GM19463 (cell line): Measurements from ENCODE around the gene PMVK.
"Not testable (repeated sequence)": the region's sequence is repeated elsewhere in the genome, so short reads cannot be mapped to it uniquely, and the experiment has no call there.

Experiments used
- ATAC-seq: cut with Tn5 transposase; IDR thresholded peaks from one replicate; pipeline ENCODE4 v1.9.1; 2021; ENCODE audit warnings: mild to moderate bottlenecking, moderate library complexity; ENCODE audit not compliant: unreplicated experiment

Gene PMVK

DNA sequence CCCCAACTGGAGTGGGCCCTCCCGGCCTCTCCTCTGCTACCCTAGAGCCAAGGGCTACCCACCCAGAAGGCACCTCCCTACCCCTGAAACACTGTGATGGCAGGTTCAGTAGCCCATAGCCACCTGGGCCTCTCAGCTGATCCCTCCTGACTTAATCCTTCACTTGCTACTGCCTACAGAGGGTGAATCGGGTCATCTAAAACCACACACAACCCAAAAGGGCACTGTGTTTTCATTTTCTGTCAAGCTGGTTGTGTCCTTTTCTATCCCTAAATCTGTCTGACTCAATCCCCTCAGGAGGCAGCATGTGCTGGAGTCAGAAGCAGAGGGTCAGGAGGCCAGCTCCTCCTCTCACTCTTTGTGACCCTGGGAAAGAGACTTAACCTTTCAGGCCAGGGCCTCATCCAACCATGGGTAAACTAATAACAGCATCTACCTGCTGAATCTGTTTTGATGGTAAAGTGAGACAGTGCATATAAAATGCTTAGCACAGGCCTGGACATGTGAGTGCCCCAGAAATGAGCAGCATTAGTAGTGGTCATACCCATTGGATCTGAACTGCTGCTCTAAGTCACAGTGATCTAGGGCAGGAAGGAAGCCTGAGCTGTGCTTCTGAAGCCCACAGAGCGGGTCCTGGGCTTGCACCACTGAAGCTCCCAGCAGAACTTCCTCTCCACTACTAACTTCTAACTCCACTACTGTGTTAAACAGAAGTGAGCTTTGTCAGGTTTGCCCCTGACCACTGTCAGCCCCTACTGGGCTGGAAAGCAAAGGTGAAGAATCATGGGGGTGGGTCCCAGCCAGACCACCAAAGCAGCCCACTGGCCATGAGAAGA is 11.0 kb downstream of the PMVK start:
- ATAC-seq = no peak

DNA sequence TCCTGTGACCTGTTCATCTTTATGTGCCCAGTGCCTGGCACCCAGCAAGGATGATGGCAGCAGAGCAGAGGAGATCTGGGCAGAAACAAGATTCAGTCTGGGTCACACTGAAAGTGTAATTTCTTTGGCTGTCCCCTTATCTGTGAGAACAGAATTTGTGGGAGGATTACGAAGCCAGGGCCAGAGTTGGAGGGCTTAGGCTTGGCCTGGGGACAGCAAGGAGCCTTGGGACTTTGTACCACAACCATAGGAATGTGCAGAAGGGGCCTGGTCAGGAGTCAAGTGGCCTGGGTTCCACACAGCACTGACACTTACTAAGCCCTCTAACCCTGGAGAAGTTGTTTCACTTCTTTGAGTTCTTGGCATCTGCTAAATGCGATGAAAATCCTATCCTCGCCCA is 12.8 kb downstream of the PMVK start:
- ATAC-seq = no peak

- ATAC-seq = no peak
Observed at GRCh38 chr1:154913273-154913672, 23.2 kb downstream of the PMVK start.

DNA sequence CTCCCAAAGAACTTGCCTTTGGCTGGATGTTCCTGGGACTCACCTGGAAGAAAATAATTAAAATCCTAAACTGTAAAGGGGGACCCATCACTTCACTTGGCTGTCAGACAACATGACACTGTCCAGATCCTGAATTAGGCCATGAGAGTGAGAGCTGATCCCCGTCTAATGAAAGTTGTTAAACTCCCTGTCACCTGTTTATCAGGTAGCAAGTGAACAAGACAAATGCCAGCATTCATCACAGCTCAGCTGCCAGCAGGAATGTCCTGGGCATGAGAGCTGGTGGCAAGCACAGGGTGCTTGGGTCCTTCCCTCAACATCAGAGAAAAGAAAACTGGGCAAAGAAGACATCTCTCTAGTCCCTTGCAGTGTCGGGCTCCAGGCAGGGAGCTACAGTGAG is 23.8 kb downstream of the PMVK start:
- ATAC-seq = no peak

GRCh38 chr1:154911691-154912550 is 24.6 kb downstream of the PMVK start:
- ATAC-seq = no peak

DNA sequence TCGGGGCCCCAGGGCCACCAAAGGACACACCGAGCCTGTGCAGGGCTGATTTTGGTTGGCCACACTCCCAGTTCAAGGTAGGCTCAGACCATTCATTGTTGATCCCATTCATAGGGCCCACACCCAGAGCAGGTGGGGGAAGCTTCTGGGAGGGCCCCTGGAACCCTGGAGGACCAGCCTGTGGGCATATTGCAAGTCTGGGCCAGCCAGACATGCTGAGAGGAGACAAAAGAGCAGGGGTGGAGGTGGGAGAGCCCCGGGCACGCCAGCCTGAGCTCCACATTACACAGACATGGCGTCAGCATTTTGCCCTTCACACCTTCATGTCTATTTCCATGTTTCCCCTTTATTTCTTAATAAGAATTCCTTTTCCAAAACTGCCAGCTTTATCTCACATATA is 25.7 kb downstream of the PMVK start:
- no peak for ATAC-seq

DNA sequence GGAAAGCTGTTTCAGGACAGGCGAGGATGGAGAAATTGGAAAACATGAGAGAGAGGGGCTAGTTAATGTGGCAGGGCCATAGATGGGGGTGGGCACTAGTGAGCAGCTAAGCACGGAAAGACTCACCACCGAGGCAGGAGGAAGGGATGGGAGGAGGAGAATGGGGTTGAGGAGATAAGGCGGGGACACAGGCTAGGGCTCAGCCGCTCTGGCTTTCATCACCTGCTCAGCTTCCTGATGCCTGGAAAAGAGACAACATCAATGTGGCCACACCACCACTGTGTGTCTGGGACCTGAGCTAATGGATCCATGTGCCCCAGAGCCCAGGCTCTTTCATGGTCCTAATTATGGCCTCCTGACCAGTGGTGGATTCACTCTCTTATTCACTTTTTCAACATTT is 27.6 kb downstream of the PMVK start:
- no peak for ATAC-seq

GRCh38 chr1:154908129-154908528 is 28.4 kb downstream of the PMVK start:
- ATAC-seq = not testable (repeated sequence)

DNA sequence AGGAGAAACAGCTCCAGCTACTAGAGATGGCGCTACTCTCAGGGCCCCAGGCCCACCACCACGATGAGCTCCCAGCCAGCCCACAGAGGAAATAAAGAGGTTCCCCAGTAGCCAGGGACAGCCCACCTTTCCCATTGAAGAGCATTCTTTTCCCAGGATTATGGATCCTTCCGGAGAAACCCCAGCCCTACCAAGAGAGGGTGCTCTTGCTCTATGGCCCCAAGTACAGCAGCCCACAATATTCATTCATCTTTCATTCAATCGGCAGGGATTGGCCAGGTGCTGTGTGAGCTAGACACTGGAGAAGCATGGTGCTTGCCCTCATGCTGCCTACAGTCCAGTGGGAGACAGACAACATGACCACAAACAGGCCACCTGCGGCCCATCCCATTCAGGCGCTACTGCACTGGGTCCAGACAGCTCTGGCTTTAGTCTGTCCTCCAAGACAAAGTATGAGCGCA is 29.9 kb downstream of the PMVK start:
- no peak for ATAC-seq

- no peak for ATAC-seq
Observed at GRCh38 chr1:154902938-154903566, 33.5 kb downstream of the PMVK start.

DNA sequence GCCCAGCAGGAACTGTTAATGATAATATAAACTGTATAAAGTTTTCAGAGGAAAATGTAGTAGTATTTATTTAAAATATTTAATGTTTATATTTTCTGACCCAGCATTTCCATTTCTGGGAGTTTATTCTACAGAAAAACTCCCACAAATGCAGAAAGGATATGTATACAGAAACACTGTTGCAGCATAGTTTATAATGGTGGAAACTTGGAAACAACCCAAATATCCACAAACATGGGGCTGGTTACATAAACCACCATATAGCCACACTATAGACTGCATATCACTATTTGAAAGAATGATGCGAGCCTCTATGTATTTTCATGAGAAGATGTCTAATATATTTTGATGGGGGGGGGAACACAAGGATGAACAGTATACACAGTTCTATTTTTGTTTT is 34.9 kb downstream of the PMVK start:
- ATAC-seq = no peak

DNA sequence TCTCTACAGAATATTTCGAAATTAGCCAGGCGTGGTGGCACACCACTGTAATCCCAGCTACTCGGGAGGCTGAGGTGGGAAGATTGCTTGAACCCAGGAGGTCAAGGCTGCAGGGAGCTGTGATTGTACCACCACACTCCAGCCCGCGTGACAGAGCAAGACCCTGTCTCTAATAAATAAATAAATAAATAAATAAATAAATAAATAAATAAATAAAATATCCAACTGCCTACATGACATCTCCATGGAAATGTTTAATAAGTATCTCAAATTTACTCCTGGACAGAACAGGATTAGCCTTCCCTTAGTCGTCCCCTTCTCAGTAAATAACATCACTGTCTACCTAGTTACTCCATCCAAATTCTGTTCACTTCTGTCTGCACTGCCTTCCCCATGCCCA is 37.5 kb downstream of the PMVK start:
- ATAC-seq = no peak

GRCh38 chr1:154896771-154897286 is 39.7 kb downstream of the PMVK start:
- no peak for ATAC-seq

DNA sequence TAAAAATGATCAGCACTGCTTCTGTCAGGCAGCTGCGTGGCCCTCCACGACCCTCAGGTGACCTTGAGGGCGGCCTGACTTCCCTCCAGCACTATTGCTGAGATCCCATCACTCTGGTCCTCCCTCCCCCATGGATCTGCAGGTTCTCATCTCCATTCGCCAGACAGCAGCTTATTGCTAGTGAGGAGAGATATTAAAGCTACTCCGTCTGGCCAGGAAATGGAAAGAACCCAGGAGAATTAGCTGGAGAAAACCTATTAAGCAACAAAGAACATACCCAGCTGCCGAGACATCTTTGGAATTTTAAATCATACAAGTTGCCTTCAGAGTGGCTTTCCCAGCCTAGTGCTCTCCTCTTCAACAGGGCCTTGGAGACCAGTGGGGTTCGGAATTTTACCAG is 40.7 kb downstream of the PMVK start:
- no peak for ATAC-seq

- no peak for ATAC-seq
Observed at GRCh38 chr1:154891452-154891851, 45.1 kb downstream of the PMVK start.

DNA sequence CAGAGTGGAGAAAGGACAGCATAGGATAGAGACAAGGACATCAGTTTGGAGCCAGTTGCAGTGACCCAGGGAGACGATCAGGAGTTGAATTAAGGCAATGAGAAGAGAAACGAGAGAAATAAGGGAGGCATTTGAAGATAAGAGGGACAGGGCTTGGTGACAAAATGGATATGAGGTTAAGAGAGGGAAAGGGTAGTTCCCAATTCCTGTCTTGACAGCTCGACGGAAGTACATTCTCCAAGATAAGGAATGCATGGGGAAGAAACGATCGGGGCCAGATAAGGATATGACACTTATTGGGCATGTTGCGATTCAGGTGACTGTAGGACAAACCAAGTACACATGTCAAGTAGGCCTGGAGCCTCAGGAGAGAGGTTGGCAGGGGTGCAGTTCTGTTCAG is 47.8 kb downstream of the PMVK start:
- no peak for ATAC-seq

GRCh38 chr1:154886281-154887015 is 50.1 kb downstream of the PMVK start:
- ATAC-seq = no peak

- no peak for ATAC-seq
Observed at GRCh38 chr1:154884869-154885701, 51.4 kb downstream of the PMVK start.

DNA sequence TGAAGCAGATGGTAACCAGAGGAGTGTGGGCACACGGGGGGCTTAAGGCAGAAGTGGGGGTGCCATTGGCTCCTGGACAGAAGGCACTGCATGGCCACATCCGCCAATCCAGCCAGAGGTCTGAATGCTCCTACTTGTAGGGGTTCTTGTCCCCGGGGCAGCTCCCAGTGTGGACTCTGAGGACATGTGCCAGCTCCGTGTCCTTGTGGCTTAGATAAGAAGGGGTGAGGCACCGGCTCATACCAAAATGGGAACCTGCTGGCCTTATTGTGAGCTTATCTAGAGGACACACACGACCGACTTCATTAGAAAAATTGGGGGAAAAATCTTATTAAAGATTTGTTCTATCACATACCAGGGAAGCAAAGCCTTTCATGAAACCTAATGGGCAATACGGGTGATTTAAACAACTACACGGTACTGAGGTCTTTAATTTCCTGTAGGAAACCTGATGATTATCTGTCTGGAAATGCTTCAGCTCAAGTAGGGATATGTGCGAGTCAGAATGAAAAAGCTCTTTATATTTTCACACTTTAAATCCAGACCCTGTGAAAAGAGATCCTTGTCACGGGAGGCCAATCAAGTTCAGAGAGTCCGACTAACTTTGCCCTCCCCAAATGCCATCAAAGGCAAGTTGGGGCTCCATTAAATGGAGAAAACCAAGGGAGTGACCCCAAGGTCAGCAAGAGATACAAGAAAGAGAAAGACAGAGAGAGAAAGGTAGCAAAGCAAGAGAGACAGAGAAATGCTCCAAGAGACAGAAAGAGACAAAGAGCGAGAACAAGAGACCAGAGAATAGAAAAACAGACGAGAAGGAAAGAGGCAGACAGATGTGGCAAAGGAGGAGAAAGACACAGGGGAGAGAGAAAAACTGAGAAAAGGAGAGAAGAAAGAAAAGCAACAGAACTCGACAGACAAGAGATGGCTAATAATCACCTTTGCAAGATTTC is 52.3 kb downstream of the PMVK start:
- ATAC-seq = no peak
